ENCODE measurements around the gene PEX3.
"Not testable (repeated sequence)": the region's sequence is repeated elsewhere in the genome, so short reads cannot be mapped to it uniquely, and the experiment has no call there.

Gene PEX3

DNA sequence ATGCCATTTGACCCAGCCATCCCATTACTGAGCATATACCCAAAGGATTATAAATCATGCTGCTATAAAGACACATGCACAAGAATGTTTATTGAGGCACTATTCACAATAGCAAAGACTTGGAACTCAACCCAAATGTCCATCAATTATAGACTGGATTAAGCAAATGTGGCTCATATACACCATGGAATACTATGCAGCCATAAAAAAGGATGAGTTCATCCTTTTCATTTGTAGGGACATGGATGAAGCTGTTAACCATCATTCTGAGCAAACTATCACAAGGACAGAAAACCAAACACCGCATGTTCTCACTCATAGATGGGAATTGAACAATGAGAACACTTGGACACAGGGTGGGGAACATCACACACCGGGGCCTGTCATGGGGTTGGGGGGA is 2.7 kb upstream of the PEX3 start:
- not testable (repeated sequence) for DNase-seq (ENCODE audit: low read depth in 2 of 2)

DNA sequence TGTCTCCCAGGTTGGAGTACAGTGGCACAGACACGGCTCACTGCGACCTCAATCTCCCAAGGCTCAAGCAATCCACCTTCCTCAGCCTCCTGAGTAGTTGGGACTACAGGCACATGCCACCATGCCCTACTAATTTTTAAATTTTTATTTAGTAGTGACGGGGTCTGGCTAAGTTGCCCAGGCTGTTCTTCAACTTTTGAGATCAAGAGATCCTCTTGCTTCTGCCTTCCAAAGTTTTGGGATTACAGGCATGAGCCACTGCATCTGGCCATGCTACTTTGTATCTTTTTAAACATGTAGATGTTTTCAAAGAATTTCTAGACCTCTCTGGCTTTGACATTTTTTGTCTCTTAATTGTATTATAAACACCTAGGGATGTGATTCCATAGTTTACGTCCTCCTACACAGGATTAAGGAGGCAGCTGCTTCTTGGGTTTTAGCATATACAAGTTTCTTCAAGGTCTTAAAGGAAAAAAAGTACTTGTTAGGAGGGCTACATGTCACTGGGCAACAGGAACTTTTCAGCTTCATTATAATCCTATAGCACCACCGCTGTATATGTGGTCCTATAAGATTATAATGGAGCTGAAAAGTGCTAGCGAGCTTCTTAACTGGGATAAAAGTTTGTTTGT is 1.4 kb upstream of the PEX3 start:
- DNase-seq (ENCODE audit: low read depth in 2 of 2) = no peak

GRCh38 chr6:143449714-143450452 is 722 bp upstream of the PEX3 start:
- DNase-seq (ENCODE audit: low read depth in 2 of 2) = no peak

DNA sequence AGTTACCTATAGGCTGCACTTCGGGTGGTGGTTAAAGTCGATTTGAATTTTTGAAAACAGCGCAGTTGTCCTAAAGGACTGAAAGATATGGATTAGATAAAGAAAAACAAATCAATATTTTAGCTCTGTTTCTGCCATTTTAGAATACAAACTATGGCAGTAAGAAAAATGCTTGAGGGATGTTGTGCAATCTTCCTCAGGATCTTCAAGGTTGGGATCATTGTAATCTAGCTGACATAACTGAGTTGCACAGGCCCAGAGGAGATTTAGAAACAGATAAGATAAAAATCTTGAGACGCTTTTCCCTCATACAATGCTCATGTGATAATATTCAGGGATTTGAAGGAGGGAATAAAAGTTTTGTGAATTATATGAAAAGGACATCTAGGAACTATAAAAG is 926 bp downstream of the PEX3 start:
- no peak for DNase-seq (ENCODE audit: low read depth in 2 of 2)

DNA sequence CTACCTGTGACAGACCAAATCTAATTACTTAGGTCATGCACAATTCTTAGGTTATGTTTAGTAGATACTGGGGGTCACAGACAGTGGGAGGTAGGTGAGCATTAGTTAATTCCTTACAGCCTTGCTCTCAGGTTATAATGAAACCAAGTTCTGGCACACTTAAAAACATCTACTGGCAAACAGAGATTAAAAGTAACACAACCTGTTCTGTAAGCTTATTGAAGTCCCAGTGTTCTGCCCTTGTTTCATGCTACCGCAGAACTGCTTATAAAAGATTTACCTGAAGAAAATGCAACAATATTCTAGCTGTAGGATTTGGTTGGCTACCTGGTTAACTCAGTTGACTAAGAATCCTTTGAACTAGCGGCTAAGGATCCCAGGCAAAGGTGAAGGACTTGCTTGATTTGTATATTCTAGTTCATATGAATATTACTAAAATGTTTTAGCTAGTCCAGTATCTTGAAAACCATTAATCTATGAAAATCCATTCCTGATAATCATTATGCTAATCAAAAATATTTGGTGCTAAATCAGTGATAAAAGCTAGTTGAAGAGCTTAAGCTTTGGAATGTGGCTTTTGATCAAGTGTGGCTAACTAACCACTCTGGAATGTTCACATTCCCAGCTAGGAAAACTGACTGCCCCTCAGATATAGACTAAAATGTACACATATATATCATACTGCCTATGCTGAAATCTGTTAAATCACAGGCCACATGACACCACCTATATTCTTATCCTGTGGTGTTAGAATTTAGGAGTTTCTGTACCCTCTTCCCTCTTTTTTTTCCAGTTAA is 7.2 kb downstream of the PEX3 start:
- no peak for DNase-seq (ENCODE audit: low read depth in 2 of 2)

GRCh38 chr6:143465546-143465945 is 14.9 kb downstream of the PEX3 start:
- DNase-seq (ENCODE audit: low read depth in 2 of 2) = no peak

GRCh38 chr6:143468026-143468425 is 17.4 kb downstream of the PEX3 start:
- no peak for DNase-seq (ENCODE audit: low read depth in 2 of 2)

DNA sequence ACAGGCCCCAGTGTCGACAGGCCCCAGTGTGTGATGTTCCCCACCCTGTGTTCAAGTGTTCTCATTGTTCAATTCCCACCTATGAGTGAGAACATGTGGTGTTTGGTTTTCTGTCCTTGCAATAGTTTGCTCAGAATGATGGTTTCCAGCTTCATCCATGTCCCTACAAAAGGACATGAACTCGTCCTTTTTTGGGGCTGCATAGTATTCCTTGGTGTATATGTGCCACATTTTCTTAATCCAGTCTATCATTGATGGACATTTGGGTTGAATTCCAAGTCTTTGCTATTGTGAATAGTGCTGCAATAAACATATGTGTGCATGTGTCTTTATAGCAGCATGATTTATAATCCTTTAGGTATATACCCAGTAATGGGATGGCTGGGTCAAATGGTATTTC is 18.2 kb downstream of the PEX3 start:
- not testable (repeated sequence) for DNase-seq (ENCODE audit: low read depth in 2 of 2)

DNA sequence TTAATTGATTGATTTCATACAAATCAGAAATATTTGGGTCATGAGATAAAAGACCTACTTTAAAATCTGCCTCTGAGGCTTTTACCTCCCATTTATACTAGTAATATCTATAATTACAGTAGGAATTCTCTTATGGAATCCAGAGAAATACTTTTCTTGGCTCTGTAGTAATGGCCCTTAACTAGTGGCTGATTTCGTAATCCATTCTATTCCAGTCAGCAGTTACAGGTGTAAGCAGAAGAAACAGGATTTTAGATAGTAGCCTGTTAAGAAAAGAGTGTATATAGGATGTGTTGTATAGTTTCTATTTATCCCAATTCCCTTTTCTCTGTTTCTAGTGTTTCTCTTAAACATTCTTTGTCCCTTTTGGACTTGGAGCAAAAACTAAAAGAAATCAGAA is 21.2 kb downstream of the PEX3 start:
- no peak for DNase-seq (ENCODE audit: low read depth in 2 of 2)

DNA sequence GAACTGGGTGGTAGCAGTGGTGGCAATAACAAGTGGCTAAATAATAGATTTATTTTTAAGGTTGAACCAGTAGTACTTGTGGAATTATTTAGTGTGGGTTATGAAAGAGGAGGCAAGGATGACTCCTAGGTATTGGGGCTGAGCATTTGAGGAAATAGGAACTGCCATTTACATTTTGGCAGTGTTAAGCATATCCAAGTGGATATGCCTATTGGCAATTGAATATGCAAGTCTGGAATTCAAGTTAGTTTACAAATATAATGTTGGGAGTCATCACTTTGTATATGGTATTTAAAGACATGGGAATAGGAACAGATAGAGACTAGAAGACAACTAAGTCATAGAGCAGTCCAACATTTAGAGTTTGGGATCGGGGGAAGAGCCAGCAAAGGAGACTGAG is 25.9 kb downstream of the PEX3 start:
- no peak for DNase-seq (ENCODE audit: low read depth in 2 of 2)

- no peak for DNase-seq (ENCODE audit: low read depth in 2 of 2)
Measured at GRCh38 chr6:143478479-143479062, 28.0 kb downstream of the PEX3 start.

- DNase-seq (ENCODE audit: low read depth in 2 of 2) = no peak
Measured at GRCh38 chr6:143482593-143482992, 32.0 kb downstream of the PEX3 start.

DNA sequence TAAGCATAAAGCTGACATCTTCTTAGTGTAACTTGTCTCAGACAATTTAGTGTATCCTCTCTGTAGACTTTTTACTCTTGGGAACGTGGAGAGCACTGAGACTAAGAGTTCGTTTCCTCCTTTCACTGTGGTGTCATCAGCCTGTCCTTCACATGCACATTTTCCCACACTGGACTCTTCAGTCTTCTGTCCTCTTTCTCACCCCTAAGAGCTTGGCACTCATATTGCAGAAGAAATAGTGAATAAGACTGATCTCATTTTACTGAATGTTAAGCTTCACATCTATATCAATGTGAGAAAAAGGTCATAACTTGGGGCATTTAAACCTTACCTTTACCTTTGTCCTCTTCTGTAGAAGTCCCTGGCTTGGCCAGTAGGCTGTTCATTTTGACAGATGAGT is 35.4 kb downstream of the PEX3 start:
- no peak for DNase-seq (ENCODE audit: low read depth in 2 of 2)

- DNase-seq (ENCODE audit: low read depth in 2 of 2) = no peak
Measured at GRCh38 chr6:143486752-143487151, 36.1 kb downstream of the PEX3 start.

DNA sequence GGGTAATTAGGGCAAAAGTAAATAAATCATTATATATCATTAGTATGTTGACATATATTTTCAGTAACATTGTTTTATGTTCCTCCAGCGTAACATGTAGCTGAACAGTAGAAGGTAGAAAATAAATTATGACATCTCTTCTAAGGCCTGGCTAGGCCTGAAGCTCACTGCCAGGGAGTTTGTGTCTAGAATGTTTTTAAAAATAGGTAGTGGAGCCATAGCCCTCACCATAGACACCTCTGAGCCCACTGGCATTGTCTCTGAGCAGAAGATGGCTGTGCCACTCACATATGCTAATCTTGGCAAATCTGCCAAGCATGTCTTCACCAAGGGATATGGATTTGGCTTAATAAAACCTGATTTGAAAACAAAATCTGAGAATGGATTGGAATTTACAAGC is 39.6 kb downstream of the PEX3 start:
- no peak for DNase-seq (ENCODE audit: low read depth in 2 of 2)

DNA sequence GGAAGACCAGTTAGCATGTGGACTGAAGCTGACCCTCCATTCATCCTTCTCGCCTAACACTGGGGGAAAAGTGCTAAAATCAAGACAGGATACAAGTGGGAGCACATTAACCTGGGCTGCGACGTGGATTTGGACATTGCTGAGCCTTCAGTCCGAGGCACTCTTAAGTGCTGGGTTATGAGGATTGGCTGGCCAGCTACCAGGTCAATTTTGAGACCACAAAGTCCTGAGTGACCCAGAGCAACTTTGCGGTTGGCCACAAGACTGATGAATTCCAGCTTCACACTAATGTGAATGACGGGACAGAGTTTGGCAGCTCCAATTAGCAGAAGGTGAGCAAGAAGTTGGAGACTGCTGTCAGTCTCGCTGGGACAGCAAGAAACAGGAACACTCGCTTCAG is 40.2 kb downstream of the PEX3 start:
- no peak for DNase-seq (ENCODE audit: low read depth in 2 of 2)

DNA sequence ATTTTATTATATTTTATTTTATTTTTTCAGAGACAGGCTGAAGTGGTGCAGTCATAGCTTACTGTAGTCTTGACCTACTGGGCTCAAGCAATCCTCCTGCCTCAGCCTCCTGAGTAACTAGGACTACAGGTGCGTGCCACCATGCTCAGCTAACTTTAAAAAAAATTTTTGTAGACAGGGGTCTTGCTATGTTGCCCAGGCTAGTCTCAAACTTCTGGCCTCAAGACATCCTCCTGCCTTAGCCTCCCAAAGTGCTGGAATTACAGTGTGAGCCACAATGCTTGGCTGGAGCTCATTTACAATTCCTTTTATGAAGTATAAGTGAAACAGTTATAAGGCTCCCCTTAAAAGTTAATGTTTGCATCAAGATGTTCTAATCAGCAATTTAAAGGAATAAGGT is 46.4 kb downstream of the PEX3 start:
- no peak for DNase-seq (ENCODE audit: low read depth in 2 of 2)

GRCh38 chr6:143498428-143498827 is 47.8 kb downstream of the PEX3 start:
- no peak for DNase-seq (ENCODE audit: low read depth in 2 of 2)

DNA sequence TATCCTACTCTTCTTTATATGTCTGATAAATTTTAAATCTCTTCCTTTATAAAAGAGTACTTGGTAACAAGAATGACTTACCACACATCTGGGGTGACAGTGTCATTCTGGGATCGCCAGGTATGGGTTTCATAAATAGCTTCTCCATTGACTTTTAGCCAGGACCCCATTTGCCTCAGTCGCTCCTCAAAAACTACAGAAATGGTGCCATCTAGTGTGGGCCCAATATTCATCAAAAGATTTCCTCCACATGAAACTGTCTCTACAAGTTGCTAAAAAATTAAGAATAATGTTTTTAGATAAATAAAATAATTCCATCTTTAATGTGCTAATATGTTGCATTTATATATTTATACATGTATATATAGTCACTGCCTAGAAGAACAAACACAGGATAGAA is 51.2 kb downstream of the PEX3 start:
- no peak for DNase-seq (ENCODE audit: low read depth in 2 of 2)

DNA sequence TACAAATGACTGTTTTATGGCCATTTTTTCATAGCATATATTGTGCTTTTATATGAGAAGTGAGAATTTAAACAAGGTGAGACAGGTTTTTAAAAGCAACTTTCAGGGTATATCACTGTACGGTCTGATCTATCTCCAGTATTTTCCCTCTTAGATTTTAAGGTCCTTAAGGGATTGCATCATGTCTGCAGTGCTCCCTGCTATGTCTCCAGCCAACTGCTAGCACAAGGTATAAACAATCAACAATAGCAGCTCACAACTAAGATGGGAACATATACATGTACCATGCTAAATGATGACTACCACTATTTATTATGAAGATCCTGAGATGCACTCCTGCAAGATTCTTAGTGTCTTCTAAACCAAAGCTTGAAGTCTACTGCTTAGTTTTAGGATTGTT is 53.8 kb downstream of the PEX3 start:
- DNase-seq (ENCODE audit: low read depth in 2 of 2) = no peak

DNA sequence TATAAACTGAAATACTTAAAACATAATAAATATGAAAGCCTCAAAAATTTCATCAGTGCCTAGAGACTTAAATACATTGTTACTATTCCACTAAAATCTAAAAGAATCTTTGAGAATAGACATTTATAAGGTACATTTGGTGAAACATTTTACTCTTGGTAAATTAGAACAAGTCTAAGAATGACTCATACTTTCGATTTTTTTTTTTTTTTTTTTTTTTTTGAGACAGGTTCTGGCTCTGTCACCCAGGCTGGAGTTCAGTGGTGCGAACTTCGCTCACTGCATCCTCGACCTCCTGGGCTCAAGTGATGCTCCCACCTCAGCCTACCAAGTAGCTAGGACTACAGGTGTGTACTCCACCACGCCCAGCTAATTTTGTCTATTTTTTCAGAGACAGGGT is 54.5 kb downstream of the PEX3 start:
- DNase-seq (ENCODE audit: low read depth in 2 of 2) = no peak

GRCh38 chr6:143505537-143505936 is 54.9 kb downstream of the PEX3 start:
- DNase-seq (ENCODE audit: low read depth in 2 of 2) = no peak

DNA sequence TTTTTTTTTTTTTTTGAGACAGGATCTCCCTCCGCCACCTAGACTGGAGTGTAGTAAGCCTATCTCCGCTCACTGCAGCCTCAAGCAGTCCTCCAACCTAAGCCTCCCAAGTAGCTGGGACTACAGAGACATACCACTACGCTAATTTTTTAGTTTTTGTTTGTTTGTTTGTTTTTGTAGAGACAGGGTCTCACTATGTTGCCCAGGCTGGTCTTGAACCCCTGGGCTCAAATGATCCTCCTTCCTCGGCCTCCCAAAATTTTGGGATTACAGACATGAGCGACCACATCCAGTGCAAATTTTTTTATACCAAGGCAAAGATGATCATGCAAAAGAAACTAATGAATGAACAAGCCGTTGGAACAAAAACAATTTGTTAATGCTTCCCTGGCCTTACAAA is 55.6 kb downstream of the PEX3 start:
- no peak for DNase-seq (ENCODE audit: low read depth in 2 of 2)

All from stimulated activated CD8-positive, alpha-beta memory T cell treated with anti-CD3 and anti-CD28 coated beads, Interleukin-15, amount 100 ng/mL, for 48 hours (primary cell).